Lower leg skin (tissue), 3 donors: ENCODE data around the gene RAB1B.

ENCODE experiments used
- CTCF ChIP-seq, 3 donors: fragments of 450-650 bp; IDR thresholded peaks; one replicate each; pipeline ENCODE4 v1.5.1; 2016; ENCODE audit warnings: antibody characterized with exemption in 3 of 3, mild to moderate bottlenecking in 3 of 3, moderate library complexity in 2 of 3
- POLR2A ChIP-seq, 2 donors: fragments of 450-650 bp; IDR thresholded peaks; one replicate each; pipeline ENCODE4 v1.6.1; 2016 to 2017; ENCODE audit warnings: antibody characterized with exemption in 2 of 2, mild to moderate bottlenecking in 1 of 2, moderate library complexity in 1 of 2

GRCh38 chr11:66284526-66285078 lies 16.2 kb downstream of the RAB1B start:
- TF ChIP-seq POLR2A (IDR thresholded peaks at IDR 0.05) (no peak), CTCF (IDR thresholded peaks at IDR 0.05) (no peak)
